ENCODE measurements around the gene ANXA5. TPM values are rescaled to one million over a fixed set of nuclear protein-coding genes. Genes with fewer than 3 reads are reported as not detected.
A peak's percentile ranks its signal among the peaks of the same experiment; 100 is the strongest.

ANXA5 gene
- polyA plus RNA-seq, 1 of the 3 experiments (the other 2 are of a cell fraction), result 379 TPM

DNA sequence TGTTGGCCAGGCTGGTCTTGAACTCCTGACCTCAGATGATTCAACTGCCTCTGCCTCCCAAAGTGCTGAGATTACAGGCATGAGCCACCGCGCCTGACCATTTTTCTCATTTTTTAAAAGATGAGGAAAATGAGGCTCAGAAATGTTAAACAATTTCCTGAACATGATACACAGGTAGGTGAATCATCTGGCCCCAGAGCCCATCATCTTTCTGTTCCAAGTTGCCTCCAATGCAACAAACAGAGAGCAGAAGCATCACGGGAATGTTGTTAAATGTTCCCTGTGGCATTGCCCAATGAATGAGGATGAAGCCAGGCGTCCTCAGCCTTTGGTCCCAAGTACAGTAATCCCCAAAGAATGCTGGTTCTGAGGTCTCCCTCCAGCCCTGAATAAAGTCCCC is 31.3 kb upstream of the ANXA5 start (continued):
- TF ChIP-seq, protein P1, sequence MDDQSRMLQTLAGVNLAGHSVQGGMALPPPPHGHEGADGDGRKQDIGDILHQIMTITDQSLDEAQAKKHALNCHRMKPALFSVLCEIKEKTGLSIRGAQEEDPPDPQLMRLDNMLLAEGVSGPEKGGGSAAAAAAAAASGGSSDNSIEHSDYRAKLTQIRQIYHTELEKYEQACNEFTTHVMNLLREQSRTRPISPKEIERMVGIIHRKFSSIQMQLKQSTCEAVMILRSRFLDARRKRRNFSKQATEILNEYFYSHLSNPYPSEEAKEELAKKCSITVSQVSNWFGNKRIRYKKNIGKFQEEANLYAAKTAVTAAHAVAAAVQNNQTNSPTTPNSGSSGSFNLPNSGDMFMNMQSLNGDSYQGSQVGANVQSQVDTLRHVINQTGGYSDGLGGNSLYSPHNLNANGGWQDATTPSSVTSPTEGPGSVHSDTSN (IDR thresholded peaks at IDR 0.05), result 0 out of 2 replicates have a peak, but pooled peaks have one; percentile 6
- TF ChIP-seq TEAD4 (IDR thresholded peaks at IDR 0.05; ENCODE audit: borderline replicate concordance, insufficient read depth), result no peak
- 0 out of 4 replicates have a peak, but pooled peaks of 1 of the 2 experiments have one; percentile 27 for TF ChIP-seq EP300 (IDR thresholded peaks at IDR 0.05; ENCODE audit: borderline replicate concordance in 1 of 2, low read depth in 1 of 2, low read length in 1 of 2)
- TF ChIP-seq MXI1 (IDR thresholded peaks at IDR 0.05; ENCODE audit: low read depth, low read length), result no peak
- peak; percentile 54 for TF ChIP-seq TCF12 (IDR thresholded peaks at IDR 0.05)
- TF ChIP-seq, protein P2, sequence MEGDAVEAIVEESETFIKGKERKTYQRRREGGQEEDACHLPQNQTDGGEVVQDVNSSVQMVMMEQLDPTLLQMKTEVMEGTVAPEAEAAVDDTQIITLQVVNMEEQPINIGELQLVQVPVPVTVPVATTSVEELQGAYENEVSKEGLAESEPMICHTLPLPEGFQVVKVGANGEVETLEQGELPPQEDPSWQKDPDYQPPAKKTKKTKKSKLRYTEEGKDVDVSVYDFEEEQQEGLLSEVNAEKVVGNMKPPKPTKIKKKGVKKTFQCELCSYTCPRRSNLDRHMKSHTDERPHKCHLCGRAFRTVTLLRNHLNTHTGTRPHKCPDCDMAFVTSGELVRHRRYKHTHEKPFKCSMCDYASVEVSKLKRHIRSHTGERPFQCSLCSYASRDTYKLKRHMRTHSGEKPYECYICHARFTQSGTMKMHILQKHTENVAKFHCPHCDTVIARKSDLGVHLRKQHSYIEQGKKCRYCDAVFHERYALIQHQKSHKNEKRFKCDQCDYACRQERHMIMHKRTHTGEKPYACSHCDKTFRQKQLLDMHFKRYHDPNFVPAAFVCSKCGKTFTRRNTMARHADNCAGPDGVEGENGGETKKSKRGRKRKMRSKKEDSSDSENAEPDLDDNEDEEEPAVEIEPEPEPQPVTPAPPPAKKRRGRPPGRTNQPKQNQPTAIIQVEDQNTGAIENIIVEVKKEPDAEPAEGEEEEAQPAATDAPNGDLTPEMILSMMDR (IDR thresholded peaks at IDR 0.05), result no peak
- no peak for TF ChIP-seq GABPA (IDR thresholded peaks at IDR 0.05; ENCODE audit: low read depth)
- TF ChIP-seq SMC3 (IDR thresholded peaks at IDR 0.05; ENCODE audit: low read depth, low read length), result no peak
- no peak for TF ChIP-seq FOXJ3 (CRISPR knock-in tag; IDR thresholded peaks at IDR 0.05)
- TF ChIP-seq, protein P3, sequence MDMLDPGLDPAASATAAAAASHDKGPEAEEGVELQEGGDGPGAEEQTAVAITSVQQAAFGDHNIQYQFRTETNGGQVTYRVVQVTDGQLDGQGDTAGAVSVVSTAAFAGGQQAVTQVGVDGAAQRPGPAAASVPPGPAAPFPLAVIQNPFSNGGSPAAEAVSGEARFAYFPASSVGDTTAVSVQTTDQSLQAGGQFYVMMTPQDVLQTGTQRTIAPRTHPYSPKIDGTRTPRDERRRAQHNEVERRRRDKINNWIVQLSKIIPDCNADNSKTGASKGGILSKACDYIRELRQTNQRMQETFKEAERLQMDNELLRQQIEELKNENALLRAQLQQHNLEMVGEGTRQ (IDR thresholded peaks at IDR 0.05; ENCODE audit: borderline replicate concordance, low read depth, low read length), result no peak
- peak; percentile 55 for TF ChIP-seq JUND (IDR thresholded peaks at IDR 0.05)
- no peak for TF ChIP-seq RAD21 (IDR thresholded peaks at IDR 0.05; ENCODE audit: low read length)
- TF ChIP-seq, protein P4, sequence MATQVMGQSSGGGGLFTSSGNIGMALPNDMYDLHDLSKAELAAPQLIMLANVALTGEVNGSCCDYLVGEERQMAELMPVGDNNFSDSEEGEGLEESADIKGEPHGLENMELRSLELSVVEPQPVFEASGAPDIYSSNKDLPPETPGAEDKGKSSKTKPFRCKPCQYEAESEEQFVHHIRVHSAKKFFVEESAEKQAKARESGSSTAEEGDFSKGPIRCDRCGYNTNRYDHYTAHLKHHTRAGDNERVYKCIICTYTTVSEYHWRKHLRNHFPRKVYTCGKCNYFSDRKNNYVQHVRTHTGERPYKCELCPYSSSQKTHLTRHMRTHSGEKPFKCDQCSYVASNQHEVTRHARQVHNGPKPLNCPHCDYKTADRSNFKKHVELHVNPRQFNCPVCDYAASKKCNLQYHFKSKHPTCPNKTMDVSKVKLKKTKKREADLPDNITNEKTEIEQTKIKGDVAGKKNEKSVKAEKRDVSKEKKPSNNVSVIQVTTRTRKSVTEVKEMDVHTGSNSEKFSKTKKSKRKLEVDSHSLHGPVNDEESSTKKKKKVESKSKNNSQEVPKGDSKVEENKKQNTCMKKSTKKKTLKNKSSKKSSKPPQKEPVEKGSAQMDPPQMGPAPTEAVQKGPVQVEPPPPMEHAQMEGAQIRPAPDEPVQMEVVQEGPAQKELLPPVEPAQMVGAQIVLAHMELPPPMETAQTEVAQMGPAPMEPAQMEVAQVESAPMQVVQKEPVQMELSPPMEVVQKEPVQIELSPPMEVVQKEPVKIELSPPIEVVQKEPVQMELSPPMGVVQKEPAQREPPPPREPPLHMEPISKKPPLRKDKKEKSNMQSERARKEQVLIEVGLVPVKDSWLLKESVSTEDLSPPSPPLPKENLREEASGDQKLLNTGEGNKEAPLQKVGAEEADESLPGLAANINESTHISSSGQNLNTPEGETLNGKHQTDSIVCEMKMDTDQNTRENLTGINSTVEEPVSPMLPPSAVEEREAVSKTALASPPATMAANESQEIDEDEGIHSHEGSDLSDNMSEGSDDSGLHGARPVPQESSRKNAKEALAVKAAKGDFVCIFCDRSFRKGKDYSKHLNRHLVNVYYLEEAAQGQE (IDR thresholded peaks at IDR 0.05; ENCODE audit: low read depth, low read length), result no peak
- TF ChIP-seq, protein P5, sequence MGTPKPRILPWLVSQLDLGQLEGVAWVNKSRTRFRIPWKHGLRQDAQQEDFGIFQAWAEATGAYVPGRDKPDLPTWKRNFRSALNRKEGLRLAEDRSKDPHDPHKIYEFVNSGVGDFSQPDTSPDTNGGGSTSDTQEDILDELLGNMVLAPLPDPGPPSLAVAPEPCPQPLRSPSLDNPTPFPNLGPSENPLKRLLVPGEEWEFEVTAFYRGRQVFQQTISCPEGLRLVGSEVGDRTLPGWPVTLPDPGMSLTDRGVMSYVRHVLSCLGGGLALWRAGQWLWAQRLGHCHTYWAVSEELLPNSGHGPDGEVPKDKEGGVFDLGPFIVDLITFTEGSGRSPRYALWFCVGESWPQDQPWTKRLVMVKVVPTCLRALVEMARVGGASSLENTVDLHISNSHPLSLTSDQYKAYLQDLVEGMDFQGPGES (IDR thresholded peaks at IDR 0.05; ENCODE audit: low read depth, low read length), result no peak
